ENCODE results near the gene ENPEP. TPM values are rescaled to one million over a fixed set of nuclear protein-coding genes. Genes with fewer than 3 reads are reported as not detected.
A peak's percentile ranks its signal among the peaks of the same experiment; 100 is the strongest.
"Not testable (repeated sequence)": the region's sequence is repeated elsewhere in the genome, so short reads cannot be mapped to it uniquely, and the experiment has no call there.

The ENPEP gene
- total RNA-seq, 4 donors from 2014 or later, result 0.30 to 1.6 (median 0.86) TPM

DNA sequence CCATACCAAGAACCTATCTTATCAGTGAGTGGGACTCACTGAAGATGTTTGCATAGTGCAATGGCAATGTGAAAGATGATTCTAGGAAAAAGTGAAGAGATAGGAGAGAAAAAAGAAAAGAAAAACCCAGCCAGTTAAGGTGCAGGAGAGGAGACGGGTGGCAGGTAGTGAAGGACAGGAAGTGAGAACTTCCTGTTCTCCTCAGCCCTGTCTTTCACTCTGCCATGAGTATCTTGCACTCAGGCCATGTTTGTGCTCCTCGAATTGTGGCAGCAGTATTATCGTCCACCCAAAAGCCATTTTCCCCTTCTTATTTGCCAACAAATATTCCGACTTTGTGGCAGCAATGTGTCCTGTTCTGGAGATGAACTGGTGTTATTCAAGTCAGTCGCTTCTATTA is 8.6 kb upstream of the ENPEP start:
- no peak for DNase-seq
- intact Hi-C loops (cut with DNase I), result no loop called here
- Histone ChIP-seq H3K27me3 (no peaks in the 10 kb centered on the region), H3K9me3 (no peaks in the 10 kb centered on the region), H3K4me3 (no peak overlapping the region), H3K4me1 (no peaks in the 10 kb centered on the region), H3K36me3 (no peaks in the 10 kb centered on the region), H3K27ac (no peak overlapping the region)
- no peak for TF ChIP-seq POLR2A (IDR thresholded peaks at IDR 0.05)
- TF ChIP-seq, protein P1, sequence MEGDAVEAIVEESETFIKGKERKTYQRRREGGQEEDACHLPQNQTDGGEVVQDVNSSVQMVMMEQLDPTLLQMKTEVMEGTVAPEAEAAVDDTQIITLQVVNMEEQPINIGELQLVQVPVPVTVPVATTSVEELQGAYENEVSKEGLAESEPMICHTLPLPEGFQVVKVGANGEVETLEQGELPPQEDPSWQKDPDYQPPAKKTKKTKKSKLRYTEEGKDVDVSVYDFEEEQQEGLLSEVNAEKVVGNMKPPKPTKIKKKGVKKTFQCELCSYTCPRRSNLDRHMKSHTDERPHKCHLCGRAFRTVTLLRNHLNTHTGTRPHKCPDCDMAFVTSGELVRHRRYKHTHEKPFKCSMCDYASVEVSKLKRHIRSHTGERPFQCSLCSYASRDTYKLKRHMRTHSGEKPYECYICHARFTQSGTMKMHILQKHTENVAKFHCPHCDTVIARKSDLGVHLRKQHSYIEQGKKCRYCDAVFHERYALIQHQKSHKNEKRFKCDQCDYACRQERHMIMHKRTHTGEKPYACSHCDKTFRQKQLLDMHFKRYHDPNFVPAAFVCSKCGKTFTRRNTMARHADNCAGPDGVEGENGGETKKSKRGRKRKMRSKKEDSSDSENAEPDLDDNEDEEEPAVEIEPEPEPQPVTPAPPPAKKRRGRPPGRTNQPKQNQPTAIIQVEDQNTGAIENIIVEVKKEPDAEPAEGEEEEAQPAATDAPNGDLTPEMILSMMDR (IDR thresholded peaks at IDR 0.05), result no peak
- 77 to 83% methylated on average over 5 of the region's 5 CpGs for WGBS, 2 donors

DNA sequence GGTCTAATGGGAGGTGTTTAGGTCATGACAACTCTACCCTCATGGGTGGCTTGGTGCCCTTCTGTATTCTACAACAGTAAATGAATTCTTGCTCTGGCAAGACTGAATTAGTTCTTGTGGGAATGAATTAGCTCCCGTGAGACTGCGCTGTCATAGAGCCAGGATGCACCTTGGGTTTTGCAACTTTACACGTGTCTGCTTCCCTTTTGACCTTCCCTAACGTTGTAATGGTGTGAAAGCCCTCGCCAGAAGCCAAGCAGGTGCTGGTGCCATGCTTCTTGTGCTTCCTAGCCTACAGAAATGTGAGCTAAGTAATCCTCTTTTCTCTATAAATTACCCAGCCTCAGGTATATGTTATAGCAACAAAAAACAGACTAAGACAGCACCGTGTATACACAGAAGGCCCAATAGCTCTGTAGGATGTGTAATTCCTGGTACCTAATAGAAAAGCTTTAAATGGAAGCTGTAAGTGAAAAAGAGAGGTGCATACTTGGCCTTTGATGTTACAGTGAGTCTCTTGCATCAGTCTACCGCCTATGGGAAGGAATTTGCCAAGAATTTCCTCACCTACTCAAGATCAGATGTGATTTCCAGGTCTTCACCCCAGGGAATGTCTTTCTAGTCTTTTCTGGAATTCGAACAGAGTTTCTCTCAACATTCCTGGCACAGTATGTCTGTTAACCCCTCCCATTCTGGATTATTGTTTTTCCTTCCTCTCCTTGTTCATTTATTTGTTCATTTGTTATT is 3.2 kb upstream of the ENPEP start:
- intact Hi-C loops (cut with DNase I), result no loop called here
- 47 to 55% methylated on average over 8 of the region's 8 CpGs for WGBS, 2 donors
- Histone ChIP-seq H3K9me3 (no peaks in the 10 kb centered on the region), H3K27ac (no peak overlapping the region), H3K4me3 (no peak overlapping the region), H3K27me3 (peaks cover 0 to 23% (median 0%) of the 10 kb centered on the region in 4 donors), H3K36me3 (no peaks in the 10 kb centered on the region), H3K4me1 (peaks cover 0 to 8% (median 0%) of the 10 kb centered on the region in 3 donors)
- TF ChIP-seq, protein P1 (IDR thresholded peaks at IDR 0.05), result no peak
- no peak for TF ChIP-seq POLR2A (IDR thresholded peaks at IDR 0.05)
- DNase-seq, result no peak

DNA sequence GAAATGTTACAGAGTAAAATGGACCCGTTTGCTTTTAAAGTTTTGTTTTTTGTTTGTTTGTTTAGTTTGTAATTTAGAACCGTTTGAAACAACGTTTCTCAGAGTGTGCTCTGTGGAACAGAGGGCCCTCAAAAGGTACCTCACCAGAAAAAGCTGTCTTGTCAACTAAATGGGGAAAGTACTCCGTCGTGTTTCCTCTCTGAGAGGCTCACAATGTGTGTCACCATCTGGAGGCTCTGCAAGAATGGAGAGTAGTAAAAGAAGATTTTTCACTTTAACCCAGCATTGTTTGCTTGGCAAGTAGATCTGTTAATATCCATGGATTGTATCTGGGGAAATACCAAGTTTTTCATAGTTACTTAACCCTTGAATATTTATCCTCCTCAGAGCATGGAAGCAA is 1.5 kb upstream of the ENPEP start:
- DNase-seq, result no peak
- no peaks in the 10 kb centered on the region for H3K36me3 ChIP-seq
- no peak overlapping the region for H3K4me3 ChIP-seq
- TF ChIP-seq POLR2A (IDR thresholded peaks at IDR 0.05), result no peak
- TF ChIP-seq, protein P1 (IDR thresholded peaks at IDR 0.05), result no peak
- no peaks in the 10 kb centered on the region for H3K9me3 ChIP-seq
- WGBS, 2 donors, result 43 to 47% methylated on average over 5 of the region's 5 CpGs
- H3K27ac ChIP-seq, result no peak overlapping the region
- peaks cover 0 to 8% (median 0%) of the 10 kb centered on the region in 3 donors for H3K4me1 ChIP-seq
- intact Hi-C loops (cut with DNase I), result no loop called here
- H3K27me3 ChIP-seq, result peaks cover 0 to 26% (median 0%) of the 10 kb centered on the region in 4 donors

DNA sequence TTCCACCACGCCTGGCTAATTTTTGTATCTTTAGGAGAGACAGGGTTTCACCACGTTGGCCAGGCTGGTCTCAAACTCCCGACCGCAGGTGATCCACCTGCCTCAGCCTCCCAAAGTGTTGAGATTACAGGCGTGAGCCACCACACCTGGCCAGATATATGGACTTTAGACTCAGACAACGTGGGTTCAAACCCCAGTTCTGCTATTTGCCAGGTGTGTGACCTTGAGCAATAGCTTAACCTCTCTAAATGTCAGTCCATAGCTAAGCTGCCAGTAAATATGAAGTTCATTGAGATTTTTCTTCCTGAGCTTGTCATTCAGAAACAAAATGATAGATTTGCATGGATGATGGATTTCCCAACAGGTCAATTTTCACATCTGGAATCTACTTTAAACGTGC is 875 bp upstream of the ENPEP start:
- intact Hi-C loops (cut with DNase I); H3K4me1 ChIP-seq; H3K27ac ChIP-seq; H3K36me3 ChIP-seq; H3K9me3 ChIP-seq; DNase-seq: not testable (repeated sequence)
- 61 to 67% methylated on average over 7 of the region's 7 CpGs for WGBS, 2 donors
- Histone ChIP-seq H3K4me3 (peak overlapping the region in 1 of 4 donors; percentile 57), H3K27me3 (peaks cover 0 to 26% (median 0%) of the 10 kb centered on the region in 4 donors)

DNA sequence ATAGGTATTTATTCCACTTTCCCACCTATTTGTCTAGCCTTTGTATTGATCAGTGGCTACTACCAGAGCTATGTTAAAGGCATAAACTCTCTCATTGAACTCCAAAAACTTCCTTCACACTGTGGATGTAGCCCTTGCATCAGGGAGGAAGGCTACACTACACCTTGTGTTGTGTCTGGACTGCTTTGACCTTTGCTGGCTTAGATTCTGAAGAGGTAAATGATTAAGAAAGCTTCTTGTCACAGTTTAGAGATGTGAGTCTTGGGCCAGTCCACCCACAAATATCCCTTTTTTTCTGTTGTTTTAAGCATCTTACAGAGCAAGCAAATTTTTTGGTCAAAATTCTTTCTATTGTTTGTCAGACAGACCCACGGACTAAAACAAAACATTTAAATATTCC is 1.9 kb downstream of the ENPEP start:
- Histone ChIP-seq H3K36me3 (no peaks in the 10 kb centered on the region), H3K27ac (no peak overlapping the region), H3K9me3 (no peaks in the 10 kb centered on the region), H3K4me3 (no peak overlapping the region), H3K4me1 (peaks cover 0 to 8% (median 0%) of the 10 kb centered on the region in 3 donors), H3K27me3 (peaks cover 0 to 26% (median 0%) of the 10 kb centered on the region in 4 donors)
- DNase-seq, result no peak
- intact Hi-C loops (cut with DNase I), result no loop called here
- 43 to 64% methylated on average over 1 of the region's 1 CpG for WGBS, 2 donors
- TF ChIP-seq, protein P1 (IDR thresholded peaks at IDR 0.05), result no peak
- TF ChIP-seq POLR2A (IDR thresholded peaks at IDR 0.05), result no peak

All from esophagus squamous epithelium (tissue), 5 donors.